ENCODE results near the gene ANKRD65. TPM values are rescaled to one million over a fixed set of nuclear protein-coding genes. Genes with fewer than 3 reads are reported as not detected.
"Not testable (repeated sequence)": the region's sequence is repeated elsewhere in the genome, so short reads cannot be mapped to it uniquely, and the experiment has no call there.

ANKRD65 gene
- total RNA-seq, 4 donors from 2014 or later: 13.8 to 32.6 (median 19.4) TPM

- H3K36me3 ChIP-seq: no peaks in the 10 kb centered on the region
- no peaks in the 10 kb centered on the region for H3K27me3 ChIP-seq
- H3K4me1 ChIP-seq: peaks cover 0 to 57% (median 18%) of the 10 kb centered on the region in 4 donors
- no peak for DNase-seq (ENCODE audit: low spot score in 2 of 2)
- no peaks in the 10 kb centered on the region for H3K9me3 ChIP-seq
- TF ChIP-seq POLR2A (IDR thresholded peaks at IDR 0.05) (no peak), EP300 (IDR thresholded peaks at IDR 0.05) (no peak), CTCF (IDR thresholded peaks at IDR 0.05) (peak in 3 of 5 experiments; percentile 24 to 51 (median 30))
- 11 to 50% methylated on average over 4 to 35 of the region's 112 CpGs for WGBS, 2 donors
- H3K27ac ChIP-seq: peak overlapping the region; percentile 78 to 94 (median 88)
- peak overlapping the region; percentile 42 to 55 (median 45) for H3K4me3 ChIP-seq
Observed at GRCh38 chr1:1419813-1420653, 1.0 kb downstream of the ANKRD65 start.

GRCh38 chr1:1419363-1419812 is 1.7 kb downstream of the ANKRD65 start:
- Histone ChIP-seq H3K4me3 (peak overlapping the region; percentile 36 to 55 (median 45)), H3K9me3 (no peaks in the 10 kb centered on the region), H3K4me1 (peaks cover 0 to 54% (median 18%) of the 10 kb centered on the region in 4 donors), H3K27ac (peak overlapping the region; percentile 78 to 92 (median 81)), H3K27me3 (no peaks in the 10 kb centered on the region), H3K36me3 (no peaks in the 10 kb centered on the region)
- 45 to 79% methylated on average over 5 to 19 of the region's 21 CpGs for WGBS, 2 donors
- no peak for TF ChIP-seq EP300 (IDR thresholded peaks at IDR 0.05)
- DNase-seq (ENCODE audit: low spot score in 2 of 2): no peak

GRCh38 chr1:1418464-1419362 is 2.4 kb downstream of the ANKRD65 start:
- Histone ChIP-seq H3K36me3 (no peaks in the 10 kb centered on the region), H3K4me1 (peaks cover 0 to 54% (median 18%) of the 10 kb centered on the region in 4 donors), H3K27me3 (no peaks in the 10 kb centered on the region), H3K27ac (peak overlapping the region; percentile 78 to 92 (median 81)), H3K9me3 (no peaks in the 10 kb centered on the region), H3K4me3 (peak overlapping the region in 1 of 4 donors; percentile 55)
- WGBS, 2 donors: 80 to 87% methylated on average over 15 to 24 of the region's 26 CpGs
- TF ChIP-seq POLR2A (IDR thresholded peaks at IDR 0.05) (no peak), EP300 (IDR thresholded peaks at IDR 0.05) (no peak), CTCF (IDR thresholded peaks at IDR 0.05) (no peak)
- DNase-seq (ENCODE audit: low spot score in 2 of 2): no peak

- not testable (repeated sequence) for H3K9me3 ChIP-seq; H3K36me3 ChIP-seq; H3K27me3 ChIP-seq; DNase-seq (ENCODE audit: low spot score in 2 of 2); H3K4me3 ChIP-seq
- peak overlapping the region in 1 of 4 donors; percentile 92 for H3K27ac ChIP-seq
- WGBS, 2 donors: 83 to 84% methylated on average over 18 to 25 of the region's 25 CpGs
- H3K4me1 ChIP-seq: peaks cover 0 to 50% (median 16%) of the 10 kb centered on the region in 4 donors
Observed at GRCh38 chr1:1417825-1418463, 3.1 kb downstream of the ANKRD65 start.

- WGBS, 2 donors: 70% methylated on average over 5 of the region's 5 CpGs
- DNase-seq (ENCODE audit: low spot score in 2 of 2); H3K9me3 ChIP-seq; H3K36me3 ChIP-seq; H3K27me3 ChIP-seq; H3K27ac ChIP-seq; H3K4me3 ChIP-seq: not testable (repeated sequence)
- H3K4me1 ChIP-seq: peaks cover 0 to 44% (median 12%) of the 10 kb centered on the region in 4 donors
Observed at GRCh38 chr1:1417396-1417795, 3.7 kb downstream of the ANKRD65 start.

- no peaks in the 10 kb centered on the region for H3K27me3 ChIP-seq
- H3K4me1 ChIP-seq: peaks cover 0 to 30% (median 4%) of the 10 kb centered on the region in 4 donors
- peaks cover 0 to 7% (median 0%) of the 10 kb centered on the region in 3 donors for H3K36me3 ChIP-seq
- WGBS, 2 donors: 76 to 77% methylated on average over 13 of the region's 13 CpGs
- H3K4me3 ChIP-seq: no peak overlapping the region
- H3K27ac ChIP-seq: peak overlapping the region in 1 of 4 donors; percentile 17
- DNase-seq (ENCODE audit: low spot score in 2 of 2): no peak
- H3K9me3 ChIP-seq: no peaks in the 10 kb centered on the region
- TF ChIP-seq POLR2A (IDR thresholded peaks at IDR 0.05) (no peak), CTCF (IDR thresholded peaks at IDR 0.05) (no peak), EP300 (IDR thresholded peaks at IDR 0.05) (no peak)
Observed at GRCh38 chr1:1415751-1416150, 5.3 kb downstream of the ANKRD65 start.

- not testable (repeated sequence) for H3K9me3 ChIP-seq; H3K27me3 ChIP-seq; H3K4me3 ChIP-seq; H3K27ac ChIP-seq; DNase-seq (ENCODE audit: low spot score in 2 of 2)
- peaks cover 0 to 13% (median 0%) of the 10 kb centered on the region in 3 donors for H3K36me3 ChIP-seq
- WGBS, 2 donors: 93 to 94% methylated on average over 11 of the region's 11 CpGs
- H3K4me1 ChIP-seq: peaks cover 0 to 28% (median 7%) of the 10 kb centered on the region in 4 donors
Observed at GRCh38 chr1:1412311-1412902, 8.7 kb downstream of the ANKRD65 start.
